Suprapubic skin (tissue), 4 donors: ENCODE measurements around the gene SHISA7. TPM values are rescaled to one million over a fixed set of nuclear protein-coding genes. Genes with fewer than 3 reads are reported as not detected.
A peak's percentile ranks its signal among the peaks of the same experiment; 100 is the strongest.

ENCODE experiments used
- DNase-seq, 2 donors: peaks; one replicate each; pipeline ENCODE4 v3.0.0-alpha.2; 2019; ENCODE audit warnings: low spot score in 2 of 2
- H3K27ac ChIP-seq: fragments of 200-600 bp; sonication (generic); one replicate; pipeline ENCODE4 v1.5.1; 2019
- H3K27me3 ChIP-seq: fragments of 200-600 bp; sonication (generic); one replicate; pipeline ENCODE4 v1.5.1; 2019
- H3K36me3 ChIP-seq: fragments of 200-600 bp; sonication (generic); one replicate; pipeline ENCODE4 v1.5.1; 2019
- H3K4me1 ChIP-seq: fragments of 200-600 bp; sonication (generic); one replicate; pipeline ENCODE4 v1.5.1; 2019
- H3K4me3 ChIP-seq: fragments of 200-600 bp; sonication (generic); one replicate; pipeline ENCODE4 v1.5.1; 2019; ENCODE audit warnings: mild to moderate bottlenecking
- H3K9me3 ChIP-seq: fragments of 200-600 bp; sonication (generic); one replicate; pipeline ENCODE4 v1.5.1; 2019
- EP300 ChIP-seq: sonication (generic); formaldehyde crosslinking; IDR thresholded peaks from one replicate; pipeline ENCODE4 v1.6.1; 2017; ENCODE audit warnings: antibody characterized with exemption
- POLR2A ChIP-seq, 2 donors: fragments of 450-650 bp; IDR thresholded peaks; one replicate each; pipeline ENCODE4 v1.6.1; 2017; ENCODE audit warnings: antibody characterized with exemption in 2 of 2, mild to moderate bottlenecking in 2 of 2, moderate library complexity in 2 of 2
- POLR2AphosphoS5 ChIP-seq, 3 donors: sonication (generic); formaldehyde crosslinking; IDR thresholded peaks; one replicate each; pipeline ENCODE4 v1.6.1; 2017; ENCODE audit warnings: antibody characterized with exemption in 3 of 3
- WGBS: methylation state at CpG from one replicate; pipeline ENCODE4 v1.1.5; 2018; 5-methylcytosine and 5-hydroxymethylcytosine counted together
- total RNA-seq, 4 donors: library from RNA; depleted of rRNA; stranded (reverse); fragments of >200 nt; gene quantifications; one replicate each; pipeline ENCODE4 v1.1.0, GENCODE V29; 2016
- TF ChIP-seq, protein P1 (sequence below), 2 donors: fragments of 200-600 bp in 1 of 2; fragments of 450-650 bp in 1 of 2; sonication (generic) in 1 of 2; IDR thresholded peaks; one replicate each; pipeline ENCODE4 v1.5.1; 2016 to 2019; ENCODE audit warnings: antibody characterized with exemption in 2 of 2, mild to moderate bottlenecking in 1 of 2, moderate library complexity in 1 of 2

Gene SHISA7
- total RNA-seq, 4 donors from 2014 or later, result 0.08 to 0.26 TPM; not detected in 2

DNA sequence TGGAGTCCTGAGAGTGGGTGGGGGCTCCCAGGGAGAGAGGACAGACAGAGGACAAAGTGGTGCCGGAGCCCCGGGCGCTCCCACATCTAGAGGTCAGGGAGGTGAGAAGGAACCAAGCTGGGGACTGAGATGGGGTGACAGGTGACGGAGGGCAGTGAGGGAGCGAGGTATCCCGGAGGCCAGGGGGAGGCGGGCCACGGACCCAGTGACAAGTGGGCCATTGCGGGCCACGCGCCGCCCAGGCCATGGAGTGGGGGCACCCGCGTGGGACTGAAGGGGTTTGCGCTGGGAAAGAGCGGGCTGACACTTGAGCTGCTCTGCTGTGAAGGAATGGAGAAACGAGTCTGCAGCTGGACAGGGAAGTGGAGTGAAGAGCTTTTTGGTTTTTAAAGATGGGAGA, 35.9 kb upstream of the SHISA7 start:
- WGBS, result 91% methylated on average over 17 of the region's 17 CpGs
- TF ChIP-seq POLR2A (IDR thresholded peaks at IDR 0.05) (no peak), POLR2AphosphoS5 (IDR thresholded peaks at IDR 0.05) (no peak), EP300 (no peak)
- TF ChIP-seq, protein P1, sequence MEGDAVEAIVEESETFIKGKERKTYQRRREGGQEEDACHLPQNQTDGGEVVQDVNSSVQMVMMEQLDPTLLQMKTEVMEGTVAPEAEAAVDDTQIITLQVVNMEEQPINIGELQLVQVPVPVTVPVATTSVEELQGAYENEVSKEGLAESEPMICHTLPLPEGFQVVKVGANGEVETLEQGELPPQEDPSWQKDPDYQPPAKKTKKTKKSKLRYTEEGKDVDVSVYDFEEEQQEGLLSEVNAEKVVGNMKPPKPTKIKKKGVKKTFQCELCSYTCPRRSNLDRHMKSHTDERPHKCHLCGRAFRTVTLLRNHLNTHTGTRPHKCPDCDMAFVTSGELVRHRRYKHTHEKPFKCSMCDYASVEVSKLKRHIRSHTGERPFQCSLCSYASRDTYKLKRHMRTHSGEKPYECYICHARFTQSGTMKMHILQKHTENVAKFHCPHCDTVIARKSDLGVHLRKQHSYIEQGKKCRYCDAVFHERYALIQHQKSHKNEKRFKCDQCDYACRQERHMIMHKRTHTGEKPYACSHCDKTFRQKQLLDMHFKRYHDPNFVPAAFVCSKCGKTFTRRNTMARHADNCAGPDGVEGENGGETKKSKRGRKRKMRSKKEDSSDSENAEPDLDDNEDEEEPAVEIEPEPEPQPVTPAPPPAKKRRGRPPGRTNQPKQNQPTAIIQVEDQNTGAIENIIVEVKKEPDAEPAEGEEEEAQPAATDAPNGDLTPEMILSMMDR (IDR thresholded peaks at IDR 0.05), result no peak
- no peaks in the 10 kb centered on the region for H3K9me3 ChIP-seq

DNA sequence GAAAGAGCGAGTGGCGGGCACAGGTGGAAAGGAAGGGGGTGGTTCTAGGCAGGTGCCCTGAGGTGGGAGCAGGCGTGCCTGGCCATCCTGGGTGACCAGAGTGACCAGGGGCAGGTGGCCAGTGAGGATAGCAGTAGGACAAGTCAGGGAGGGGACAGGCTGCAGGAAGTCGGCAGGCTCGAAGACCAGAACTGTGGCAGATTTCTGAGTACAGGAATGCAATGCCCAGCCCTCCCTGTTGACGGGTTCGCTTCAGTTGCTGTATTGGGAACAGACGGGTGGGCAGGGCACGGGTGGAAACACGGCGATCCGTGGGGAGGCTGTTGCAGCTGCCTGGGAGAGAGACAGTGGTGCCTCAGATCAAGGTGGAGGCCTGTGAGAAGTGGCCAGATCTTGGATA, 35.3 kb upstream of the SHISA7 start:
- Histone ChIP-seq H3K4me3 (no peak overlapping the region), H3K9me3 (no peaks in the 10 kb centered on the region), H3K36me3 (peaks cover 24% of the 10 kb centered on the region), H3K27ac (no peak overlapping the region), H3K4me1 (peaks cover 27% of the 10 kb centered on the region), H3K27me3 (no peaks in the 10 kb centered on the region)
- no peak for DNase-seq
- 82% methylated on average over 12 of the region's 12 CpGs for WGBS
- TF ChIP-seq, protein P1 (IDR thresholded peaks at IDR 0.05), result no peak
- TF ChIP-seq EP300 (no peak), POLR2A (IDR thresholded peaks at IDR 0.05) (no peak)

More for the DNA sequence above, 35.9 kb upstream of the SHISA7 start:
- no peak overlapping the region for H3K27ac ChIP-seq
- DNase-seq, result no peak
- H3K4me1 ChIP-seq, result peaks cover 29% of the 10 kb centered on the region
- H3K36me3 ChIP-seq, result peaks cover 24% of the 10 kb centered on the region
- H3K27me3 ChIP-seq, result no peaks in the 10 kb centered on the region
- no peak overlapping the region for H3K4me3 ChIP-seq

DNA sequence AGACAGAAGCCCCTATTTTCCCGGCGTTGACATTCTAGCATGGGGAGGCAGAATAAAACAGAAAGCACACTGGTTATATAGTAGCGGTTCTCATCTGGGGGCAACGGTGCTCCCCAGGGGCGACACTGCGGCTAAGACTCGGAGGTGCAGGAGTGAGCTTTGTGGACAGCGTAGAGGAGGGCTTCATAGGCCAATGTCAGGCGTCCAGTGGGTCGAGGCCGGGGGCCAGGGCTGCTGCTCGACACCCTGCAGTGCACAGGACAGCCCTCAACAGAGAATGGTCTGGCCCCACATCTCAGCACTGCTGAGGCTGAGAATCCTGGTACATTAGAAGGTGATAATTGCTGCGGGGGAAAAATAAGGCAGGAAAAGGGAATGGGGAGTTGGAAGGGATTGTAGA, 34.8 kb upstream of the SHISA7 start:
- Histone ChIP-seq H3K27ac (no peak overlapping the region), H3K4me1 (peaks cover 27% of the 10 kb centered on the region), H3K4me3 (peak overlapping the region; percentile 74), H3K9me3 (no peaks in the 10 kb centered on the region), H3K27me3 (no peaks in the 10 kb centered on the region), H3K36me3 (peaks cover 19% of the 10 kb centered on the region)
- no peak for DNase-seq
- TF ChIP-seq EP300 (no peak), POLR2A (IDR thresholded peaks at IDR 0.05) (no peak), POLR2AphosphoS5 (IDR thresholded peaks at IDR 0.05) (no peak)
- TF ChIP-seq, protein P1 (IDR thresholded peaks at IDR 0.05), result no peak
- WGBS, result 84% methylated on average over 13 of the region's 13 CpGs

DNA sequence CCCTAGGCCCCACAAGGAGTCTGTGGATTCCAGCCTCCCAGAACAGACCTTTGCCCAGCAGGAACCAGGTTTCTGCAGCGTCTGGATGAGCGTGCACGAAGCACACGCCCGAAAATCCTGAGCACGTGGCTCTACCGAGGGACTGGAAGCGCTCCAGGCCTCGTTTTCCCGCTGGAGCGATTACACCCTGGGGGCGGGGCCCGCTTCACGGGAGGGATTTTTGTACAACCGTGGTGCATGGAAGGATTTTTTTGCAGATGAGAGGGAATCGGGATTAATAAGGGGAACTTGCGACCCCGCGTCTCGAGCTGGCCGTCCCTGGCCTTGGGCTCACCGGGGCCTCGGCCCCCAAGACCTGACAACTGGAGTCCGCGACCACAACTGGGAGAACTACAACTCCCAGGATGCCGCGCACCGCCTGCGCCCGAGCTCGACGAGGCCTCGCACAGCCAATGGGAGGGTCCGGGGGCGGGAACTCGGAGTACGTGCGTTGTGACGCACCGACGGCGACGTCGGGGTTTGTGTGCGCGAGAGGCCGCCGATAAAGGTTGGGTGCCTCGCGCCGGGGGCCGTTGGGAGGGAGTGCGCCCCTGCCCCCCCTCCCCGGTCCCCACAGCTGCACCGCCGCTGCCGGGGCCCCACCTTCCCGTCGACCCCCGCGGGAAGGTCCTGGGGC, 33.1 kb upstream of the SHISA7 start, which contains the start of gene ZNF628:
Gene ZNF628, plus strand, starts transcription at position 518 of the 676 bp plus-strand sequence. CDS start 3,294 bp downstream, outside the sequence.
- Histone ChIP-seq H3K4me1 (peaks cover 27% of the 10 kb centered on the region), H3K27ac (peak within 1 kb of the TSS; percentile 95), H3K27me3 (no peaks in the 10 kb centered on the region), H3K9me3 (no peaks in the 10 kb centered on the region), H3K4me3 (peak within 1 kb of the TSS; percentile 74), H3K36me3 (peaks cover 2% of the 10 kb centered on the region)
- peak; percentile 99 for DNase-seq
- WGBS, result 1% methylated on average over 27 of the region's 61 CpGs
- no peak for TF ChIP-seq POLR2AphosphoS5 (IDR thresholded peaks at IDR 0.05)
- TF ChIP-seq, protein P1 (IDR thresholded peaks at IDR 0.05), result no peak
- TF ChIP-seq EP300, result no peak
- peak in 1 of 2 donors; percentile 56 for TF ChIP-seq POLR2A (IDR thresholded peaks at IDR 0.05)
